Measurements from ENCODE around the gene TBCA.
"Not testable (repeated sequence)": the region's sequence is repeated elsewhere in the genome, so short reads cannot be mapped to it uniquely, and the experiment has no call there.

TBCA gene

GRCh38 chr5:77718934-77719610 lies 57.1 kb downstream of the TBCA start:
- H3K4me3 ChIP-seq = no peak overlapping the region
- TF ChIP-seq POLR2AphosphoS5 (IDR thresholded peaks at IDR 0.05; ENCODE audit: borderline replicate concordance, low read depth, low read length) = no peak
- no peak for TF ChIP-seq EZH2 (IDR thresholded peaks at IDR 0.05)
- TF ChIP-seq FOXP2 (optimal IDR thresholded peaks at IDR 0.05; ENCODE audit: control extremely low read depth, extremely low read length, insufficient read depth) = no peak
- H3K9ac ChIP-seq (ENCODE audit: insufficient read length) = no peak overlapping the region
- DNase-seq (ENCODE audit: low read depth, low spot score) = no peak
- H3K36me3 ChIP-seq (ENCODE audit: insufficient read depth, low read length) = peaks cover 18% of the 10 kb centered on the region
- H3K27ac ChIP-seq = no peak overlapping the region
- H3K9me3 ChIP-seq (ENCODE audit: low read depth, low read length) = no peaks in the 10 kb centered on the region

GRCh38 chr5:77709993-77710685 lies 66.0 kb downstream of the TBCA start:
- Histone ChIP-seq H3K27ac (peak overlapping the region; percentile 46; the same call in 1 of the 2 replicates), H3K4me3 (no peak overlapping the region), H3K36me3 (ENCODE audit: insufficient read depth, low read length) (peaks cover 35% of the 10 kb centered on the region), H3K9me3 (ENCODE audit: low read depth, low read length) (no peaks in the 10 kb centered on the region), H3K9ac (ENCODE audit: insufficient read length) (no peak overlapping the region)
- TF ChIP-seq FOXP2 (optimal IDR thresholded peaks at IDR 0.05; ENCODE audit: control extremely low read depth, extremely low read length, insufficient read depth) = no peak
- TF ChIP-seq EZH2 (IDR thresholded peaks at IDR 0.05) = no peak
- no peak for TF ChIP-seq POLR2AphosphoS5 (IDR thresholded peaks at IDR 0.05; ENCODE audit: borderline replicate concordance, low read depth, low read length)
- DNase-seq (ENCODE audit: low read depth, low spot score) = peak; percentile 52

- Histone ChIP-seq H3K9me3 (ENCODE audit: low read depth, low read length) (no peaks in the 10 kb centered on the region), H3K9ac (ENCODE audit: insufficient read length) (no peak overlapping the region), H3K36me3 (ENCODE audit: insufficient read depth, low read length) (peaks cover 43% of the 10 kb centered on the region), H3K4me3 (no peak overlapping the region), H3K27ac (peak overlapping the region; percentile 39; the same call in 1 of the 2 replicates)
- TF ChIP-seq FOXP2 (optimal IDR thresholded peaks at IDR 0.05; ENCODE audit: control extremely low read depth, extremely low read length, insufficient read depth) (no peak), POLR2AphosphoS5 (IDR thresholded peaks at IDR 0.05; ENCODE audit: borderline replicate concordance, low read depth, low read length) (no peak), EZH2 (IDR thresholded peaks at IDR 0.05) (no peak)
- no peak for DNase-seq (ENCODE audit: low read depth, low spot score)
Observed at GRCh38 chr5:77709340-77709739, 66.8 kb downstream of the TBCA start.

GRCh38 chr5:77707791-77708190 lies 68.3 kb downstream of the TBCA start:
- no peak for TF ChIP-seq FOXP2 (optimal IDR thresholded peaks at IDR 0.05; ENCODE audit: control extremely low read depth, extremely low read length, insufficient read depth)
- no peak for TF ChIP-seq EZH2 (IDR thresholded peaks at IDR 0.05)
- no peak for TF ChIP-seq POLR2AphosphoS5 (IDR thresholded peaks at IDR 0.05; ENCODE audit: borderline replicate concordance, low read depth, low read length)
- Histone ChIP-seq H3K36me3 (ENCODE audit: insufficient read depth, low read length) (peaks cover 58% of the 10 kb centered on the region), H3K27ac (no peak overlapping the region), H3K9ac (ENCODE audit: insufficient read length) (no peak overlapping the region), H3K4me3 (no peak overlapping the region), H3K9me3 (ENCODE audit: low read depth, low read length) (no peaks in the 10 kb centered on the region)
- DNase-seq (ENCODE audit: low read depth, low spot score) = no peak

- not testable (repeated sequence) for H3K9ac ChIP-seq (ENCODE audit: insufficient read length); H3K4me3 ChIP-seq; H3K27ac ChIP-seq; H3K9me3 ChIP-seq (ENCODE audit: low read depth, low read length); DNase-seq (ENCODE audit: low read depth, low spot score)
- H3K36me3 ChIP-seq (ENCODE audit: insufficient read depth, low read length) = peaks cover 84% of the 10 kb centered on the region
Observed at GRCh38 chr5:77699569-77699968, 76.6 kb downstream of the TBCA start.

- no peak overlapping the region for H3K9ac ChIP-seq (ENCODE audit: insufficient read length)
- no peak overlapping the region for H3K27ac ChIP-seq
- peaks cover 78% of the 10 kb centered on the region for H3K36me3 ChIP-seq (ENCODE audit: insufficient read depth, low read length)
- no peaks in the 10 kb centered on the region for H3K9me3 ChIP-seq (ENCODE audit: low read depth, low read length)
- DNase-seq (ENCODE audit: low read depth, low spot score) = no peak
- no peak overlapping the region for H3K4me3 ChIP-seq
- TF ChIP-seq POLR2AphosphoS5 (IDR thresholded peaks at IDR 0.05; ENCODE audit: borderline replicate concordance, low read depth, low read length) (no peak), EZH2 (IDR thresholded peaks at IDR 0.05) (no peak), FOXP2 (optimal IDR thresholded peaks at IDR 0.05; ENCODE audit: control extremely low read depth, extremely low read length, insufficient read depth) (no peak)
Observed at GRCh38 chr5:77698920-77699319, 77.2 kb downstream of the TBCA start.

- Histone ChIP-seq H3K9ac (ENCODE audit: insufficient read length) (no peak overlapping the region), H3K9me3 (ENCODE audit: low read depth, low read length) (no peaks in the 10 kb centered on the region), H3K36me3 (ENCODE audit: insufficient read depth, low read length) (peaks cover 74% of the 10 kb centered on the region), H3K4me3 (no peak overlapping the region), H3K27ac (no peak overlapping the region)
- TF ChIP-seq EZH2 (IDR thresholded peaks at IDR 0.05) (no peak), FOXP2 (optimal IDR thresholded peaks at IDR 0.05; ENCODE audit: control extremely low read depth, extremely low read length, insufficient read depth) (no peak), POLR2AphosphoS5 (IDR thresholded peaks at IDR 0.05; ENCODE audit: borderline replicate concordance, low read depth, low read length) (no peak)
- DNase-seq (ENCODE audit: low read depth, low spot score) = no peak
Observed at GRCh38 chr5:77697692-77698091, 78.4 kb downstream of the TBCA start.

GRCh38 chr5:77696120-77696519 lies 80.0 kb downstream of the TBCA start:
- peaks cover 73% of the 10 kb centered on the region for H3K36me3 ChIP-seq (ENCODE audit: insufficient read depth, low read length)

More at GRCh38 chr5:77696120-77696519, 80.0 kb downstream of the TBCA start:
- Histone ChIP-seq H3K27ac (no peak overlapping the region), H3K4me3 (no peak overlapping the region), H3K9ac (ENCODE audit: insufficient read length) (no peak overlapping the region), H3K9me3 (ENCODE audit: low read depth, low read length) (no peaks in the 10 kb centered on the region)
- TF ChIP-seq POLR2AphosphoS5 (IDR thresholded peaks at IDR 0.05; ENCODE audit: borderline replicate concordance, low read depth, low read length) (no peak), EZH2 (IDR thresholded peaks at IDR 0.05) (no peak), FOXP2 (optimal IDR thresholded peaks at IDR 0.05; ENCODE audit: control extremely low read depth, extremely low read length, insufficient read depth) (no peak)
- no peak for DNase-seq (ENCODE audit: low read depth, low spot score)
